ENCODE results near the gene ZP4.

DNA sequence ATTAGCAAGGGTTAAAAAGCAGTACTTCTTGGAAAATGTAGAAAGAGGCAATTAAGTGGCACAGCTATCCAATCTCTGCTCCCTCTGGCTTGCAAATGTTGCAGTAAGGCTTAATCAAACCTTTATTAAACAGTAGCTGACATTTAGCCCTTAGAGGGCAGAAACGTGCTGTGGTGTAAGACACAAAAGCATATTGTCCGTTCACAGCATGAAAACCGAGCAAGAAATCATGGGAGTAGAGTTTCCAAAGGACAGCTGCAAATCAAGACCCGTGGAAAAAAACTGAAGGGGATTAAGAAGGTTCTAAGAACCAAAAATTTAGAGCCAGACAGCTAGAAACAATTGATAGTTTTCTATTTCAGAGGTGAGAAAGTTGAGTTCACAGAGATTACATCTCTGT, 13.1 kb downstream of the ZP4 start:
- TF ChIP-seq POLR2A (IDR thresholded peaks at IDR 0.05; ENCODE audit: low read depth, low read length) = no peak
- no peak for TF ChIP-seq POLR2AphosphoS5 (IDR thresholded peaks at IDR 0.05; ENCODE audit: low read depth, low read length)
- no peak for TF ChIP-seq TAF1 (IDR thresholded peaks at IDR 0.05; ENCODE audit: low read depth, low read length)
- TF ChIP-seq POU2F2 (IDR thresholded peaks at IDR 0.05; ENCODE audit: low read depth, low read length) = no peak
